IPS-NIHi7 (cell line): ENCODE measurements around the gene CCDC110.

Experiments used
- DNase-seq: peaks from one replicate; pipeline ENCODE4 v3.0.0; 2012; ENCODE audit warnings: mixed read lengths; ENCODE audit errors: extremely low spot score

CCDC110 gene

GRCh38 chr4:185472103-185472542 is 590 bp upstream of the CCDC110 start:
- DNase-seq, result no peak

- no peak for DNase-seq
These were observed 885 bp downstream of the CCDC110 start for GRCh38 chr4:185470501-185471195.

GRCh38 chr4:185469580-185470154 is 1.9 kb downstream of the CCDC110 start:
- no peak for DNase-seq

GRCh38 chr4:185468999-185469398 is 2.5 kb downstream of the CCDC110 start:
- DNase-seq, result no peak

- no peak for DNase-seq
These were observed 3.5 kb downstream of the CCDC110 start for GRCh38 chr4:185467991-185468390.

GRCh38 chr4:185467101-185467500 is 4.4 kb downstream of the CCDC110 start:
- no peak for DNase-seq

GRCh38 chr4:185465707-185466106 is 5.8 kb downstream of the CCDC110 start:
- no peak for DNase-seq

- DNase-seq, result no peak
These were observed 6.6 kb downstream of the CCDC110 start for GRCh38 chr4:185464887-185465286.

GRCh38 chr4:185464183-185464582 is 7.3 kb downstream of the CCDC110 start:
- DNase-seq, result peak; percentile 43

GRCh38 chr4:185463541-185463940 is 8.0 kb downstream of the CCDC110 start:
- no peak for DNase-seq

- DNase-seq, result no peak
These were observed 10.0 kb downstream of the CCDC110 start for GRCh38 chr4:185461565-185461964.

- DNase-seq, result peak; percentile 24
These were observed 14.4 kb downstream of the CCDC110 start for GRCh38 chr4:185457136-185457535.

- no peak for DNase-seq
These were observed 15.4 kb downstream of the CCDC110 start for GRCh38 chr4:185456131-185456530.

GRCh38 chr4:185445209-185445608 is 26.3 kb downstream of the CCDC110 start:
- no peak for DNase-seq

GRCh38 chr4:185441479-185441878 is 30.1 kb downstream of the CCDC110 start:
- DNase-seq, result no peak

- no peak for DNase-seq
These were observed 33.7 kb downstream of the CCDC110 start for GRCh38 chr4:185437809-185438208.

GRCh38 chr4:185435466-185435865 is 36.1 kb downstream of the CCDC110 start:
- DNase-seq, result no peak

GRCh38 chr4:185429660-185430059 is 41.9 kb downstream of the CCDC110 start:
- no peak for DNase-seq

- DNase-seq, result no peak
These were observed 44.4 kb downstream of the CCDC110 start for GRCh38 chr4:185426960-185427688.

GRCh38 chr4:185425647-185426352 is 45.7 kb downstream of the CCDC110 start, which contains the start of gene UFSP2:
UFSP2 (minus strand) TSS chr4:185425964; CDS start chr4:185425868, 96 bp downstream.
- peak; percentile 85 for DNase-seq

GRCh38 chr4:185424905-185425646 is 46.5 kb downstream of the CCDC110 start:
- DNase-seq, result peak; percentile 29
